Spleen (tissue), 11 donors: ENCODE results near the gene SCD5. TPM values are rescaled to one million over a fixed set of nuclear protein-coding genes. Genes with fewer than 3 reads are reported as not detected.

Source experiments
- DNase-seq: peaks from one replicate; pipeline ENCODE4 v3.0.0-alpha.2; 2020
- H3K27ac ChIP-seq, 8 donors: fragments of 200-600 bp; sonication (generic) in 7 of 8; 1 replicate in 4 of 8; 2 replicates in 4 of 8; pipeline versions ENCODE4 v1.5.0 to v1.8.0; 2016 to 2021; ENCODE audit warnings: inconsistent platforms in 4 of 8, mild to moderate bottlenecking in 4 of 8, moderate library complexity in 1 of 8
- H3K27me3 ChIP-seq, 7 donors: fragments of 200-600 bp; sonication (generic) in 6 of 7; replicated peaks in 1 of 7; 1 replicate in 4 of 7; 2 replicates in 3 of 7; pipeline versions ENCODE4 v1.5.0 to v1.8.0; 2016 to 2021; ENCODE audit warnings: inconsistent platforms in 3 of 7, mild to moderate bottlenecking in 1 of 7
- H3K36me3 ChIP-seq, 6 donors: fragments of 200-600 bp; sonication (generic) in 5 of 6; 1 replicate in 4 of 6; 2 replicates in 2 of 6; pipeline versions ENCODE4 v1.5.0 to v1.8.0; 2016 to 2021; ENCODE audit warnings: inconsistent platforms in 2 of 6
- H3K4me1 ChIP-seq, 6 donors: fragments of 200-600 bp; sonication (generic) in 5 of 6; 1 replicate in 3 of 6; 2 replicates in 3 of 6; pipeline versions ENCODE4 v1.5.0 to v1.8.0; 2016 to 2021; ENCODE audit warnings: inconsistent platforms in 3 of 6
- H3K4me3 ChIP-seq, 8 donors: fragments of 200-600 bp; sonication (generic) in 7 of 8; 1 replicate in 4 of 8; 2 replicates in 4 of 8; pipeline versions ENCODE4 v1.5.0 to v1.8.0; 2016 to 2021; ENCODE audit warnings: inconsistent platforms in 4 of 8, mild to moderate bottlenecking in 4 of 8, moderate library complexity in 2 of 8
- H3K9me3 ChIP-seq, 8 donors: fragments of 200-600 bp; sonication (generic) in 7 of 8; 1 replicate in 4 of 8; 2 replicates in 4 of 8; pipeline versions ENCODE4 v1.5.0 to v1.8.0; 2016 to 2021; ENCODE audit warnings: inconsistent platforms in 4 of 8
- POLR2A ChIP-seq, 3 donors: fragments of 450-650 bp; IDR thresholded peaks; one replicate each; pipeline ENCODE4 v1.5.1; 2017; ENCODE audit warnings: antibody characterized with exemption in 3 of 3, mild to moderate bottlenecking in 1 of 3
- POLR2AphosphoS5 ChIP-seq, 3 donors: sonication (generic); formaldehyde crosslinking; IDR thresholded peaks; one replicate each; pipeline ENCODE4 v1.5.1; 2017; ENCODE audit warnings: antibody characterized with exemption in 3 of 3
- WGBS, 5 donors: extraction: QIAGEN DNeasy Blood & Tissue Kit in 3 of 5; methylation state at CpG; one replicate each; pipeline versions ENCODE4 v1.1.5 to v1.1.7; 2013 to 2018; 5-methylcytosine and 5-hydroxymethylcytosine counted together
- intact Hi-C: fragments of 100-400 bp; cut with DNase I; formaldehyde crosslinking; loops from one replicate; pipeline ENCODE4 v1.15.0; 2023; ENCODE audit warnings: low total_unique reads
- polyA plus RNA-seq, 3 donors: library from polyadenylated mRNA; stranded (reverse); fragments of 200-250 nt; gene quantifications; one replicate each; pipeline ENCODE4 v1.2.1, GENCODE V29; 2013
- total RNA-seq, 7 donors: library from RNA; depleted of rRNA in 3 of 7; stranded (reverse); fragments of >200 nt in 3 of 7; fragmentation: NEBNext Ultra II Directional in 4 of 7; extraction: Animal tissue kit (Norgen Biotek cat#: 25700) in 4 of 7; gene quantifications; one replicate each; pipeline versions ENCODE4 v1.1.0 to v1.2.1, GENCODE V29; 2016 to 2021
- TF ChIP-seq, protein P1 (sequence below), 11 experiments: fragments of 200-600 bp in 7 of 11; fragments of 450-650 bp in 4 of 11; sonication (generic) in 4 of 11; IDR thresholded peaks in 8 of 11; conservative IDR thresholded peaks in 3 of 11; 1 replicate in 7 of 11; 2 replicates in 4 of 11; pipeline versions ENCODE4 v1.4.0 to v1.8.0; 2016 to 2021; ENCODE audit warnings: antibody characterized with exemption in 11 of 11, inconsistent platforms in 4 of 11, mild to moderate bottlenecking in 1 of 11
- donor health status: healthy with polysubstance abuse.
- donor health status: DM: no; HTN: no; CAD: no; lungs with moderate emphysema.
- donor health status: DM: no; HTN: no; CAD: no.
- donor health status: Bipolar disorder and iron deficiency.
- donor health status: healthy.
- donor health status: DM: no; HTN: no; CAD: no.
- donor health status: DM: yes; HTN: yes; CAD: no.

SCD5 gene
- total and polyA plus RNA-seq, 10 donors, result 0.85 to 7.2 (median 3.9) TPM

DNA sequence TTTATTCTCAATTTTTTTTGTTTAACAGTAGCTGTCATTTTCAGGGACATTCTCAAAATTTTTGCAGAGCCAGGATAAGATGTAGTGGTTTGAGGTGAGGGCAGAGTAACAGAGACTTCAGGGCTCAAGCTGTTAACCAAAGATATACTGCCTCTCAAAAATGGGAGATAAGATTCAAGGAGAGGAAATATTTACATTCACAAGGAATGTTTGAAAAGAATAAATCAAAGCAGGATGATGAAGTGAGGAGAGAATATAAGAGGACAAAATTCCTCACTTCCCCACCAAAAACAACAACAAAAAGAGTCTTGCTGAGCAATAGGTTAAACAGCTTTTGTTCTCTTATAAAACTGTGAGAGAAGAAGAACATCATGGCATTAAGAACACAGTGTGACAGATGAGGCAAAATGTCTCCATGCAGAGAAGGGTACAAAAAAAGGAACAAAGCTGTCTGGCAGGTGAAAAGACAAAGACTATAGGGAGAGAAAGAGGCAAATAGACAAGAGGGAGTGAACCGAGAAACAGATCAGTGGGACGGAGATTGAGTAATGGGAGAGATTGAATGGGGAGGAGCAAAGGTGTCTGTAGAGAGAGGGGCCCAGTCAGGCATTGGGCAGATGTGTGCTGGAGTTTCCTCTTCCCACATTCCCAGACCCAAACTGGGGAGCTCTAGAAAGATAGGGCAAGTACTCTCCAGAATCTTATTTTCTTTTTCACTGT lies 130.7 kb downstream of the SCD5 start:
- intact Hi-C loops, result no loop called here
- H3K36me3 ChIP-seq, result no peaks in the 10 kb centered on the region
- TF ChIP-seq POLR2A (IDR thresholded peaks at IDR 0.05) (no peak), POLR2AphosphoS5 (IDR thresholded peaks at IDR 0.05) (no peak)
- TF ChIP-seq, protein P1, sequence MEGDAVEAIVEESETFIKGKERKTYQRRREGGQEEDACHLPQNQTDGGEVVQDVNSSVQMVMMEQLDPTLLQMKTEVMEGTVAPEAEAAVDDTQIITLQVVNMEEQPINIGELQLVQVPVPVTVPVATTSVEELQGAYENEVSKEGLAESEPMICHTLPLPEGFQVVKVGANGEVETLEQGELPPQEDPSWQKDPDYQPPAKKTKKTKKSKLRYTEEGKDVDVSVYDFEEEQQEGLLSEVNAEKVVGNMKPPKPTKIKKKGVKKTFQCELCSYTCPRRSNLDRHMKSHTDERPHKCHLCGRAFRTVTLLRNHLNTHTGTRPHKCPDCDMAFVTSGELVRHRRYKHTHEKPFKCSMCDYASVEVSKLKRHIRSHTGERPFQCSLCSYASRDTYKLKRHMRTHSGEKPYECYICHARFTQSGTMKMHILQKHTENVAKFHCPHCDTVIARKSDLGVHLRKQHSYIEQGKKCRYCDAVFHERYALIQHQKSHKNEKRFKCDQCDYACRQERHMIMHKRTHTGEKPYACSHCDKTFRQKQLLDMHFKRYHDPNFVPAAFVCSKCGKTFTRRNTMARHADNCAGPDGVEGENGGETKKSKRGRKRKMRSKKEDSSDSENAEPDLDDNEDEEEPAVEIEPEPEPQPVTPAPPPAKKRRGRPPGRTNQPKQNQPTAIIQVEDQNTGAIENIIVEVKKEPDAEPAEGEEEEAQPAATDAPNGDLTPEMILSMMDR (IDR thresholded peaks at IDR 0.05 in 8 of 11, conservative IDR thresholded peaks at IDR 0.05 in 3 of 11), result no peak
- H3K27me3 ChIP-seq, result no peaks in the 10 kb centered on the region
- WGBS, 5 donors, result 89 to 93% (median 90%) methylated on average over 2 of the region's 2 CpGs
- peaks cover 0 to 24% (median 10%) of the 10 kb centered on the region in 8 donors for H3K9me3 ChIP-seq
- H3K27ac ChIP-seq, result no peak overlapping the region
- no peak for DNase-seq
- no peaks in the 10 kb centered on the region for H3K4me1 ChIP-seq
- no peak overlapping the region for H3K4me3 ChIP-seq

GRCh38 chr4:82666970-82667665 lies 131.5 kb downstream of the SCD5 start:
- intact Hi-C loops, result no loop called here
- Histone ChIP-seq H3K36me3 (no peaks in the 10 kb centered on the region), H3K4me3 (no peak overlapping the region), H3K4me1 (no peaks in the 10 kb centered on the region), H3K9me3 (peaks cover 0 to 24% (median 10%) of the 10 kb centered on the region in 8 donors), H3K27ac (no peak overlapping the region), H3K27me3 (no peaks in the 10 kb centered on the region)
- no peak for DNase-seq
- TF ChIP-seq, protein P1 (IDR thresholded peaks at IDR 0.05 in 8 of 11, conservative IDR thresholded peaks at IDR 0.05 in 3 of 11), result no peak
- no peak for TF ChIP-seq POLR2AphosphoS5 (IDR thresholded peaks at IDR 0.05)
- WGBS, 5 donors, result 83 to 95% (median 93%) methylated on average over 5 of the region's 5 CpGs

DNA sequence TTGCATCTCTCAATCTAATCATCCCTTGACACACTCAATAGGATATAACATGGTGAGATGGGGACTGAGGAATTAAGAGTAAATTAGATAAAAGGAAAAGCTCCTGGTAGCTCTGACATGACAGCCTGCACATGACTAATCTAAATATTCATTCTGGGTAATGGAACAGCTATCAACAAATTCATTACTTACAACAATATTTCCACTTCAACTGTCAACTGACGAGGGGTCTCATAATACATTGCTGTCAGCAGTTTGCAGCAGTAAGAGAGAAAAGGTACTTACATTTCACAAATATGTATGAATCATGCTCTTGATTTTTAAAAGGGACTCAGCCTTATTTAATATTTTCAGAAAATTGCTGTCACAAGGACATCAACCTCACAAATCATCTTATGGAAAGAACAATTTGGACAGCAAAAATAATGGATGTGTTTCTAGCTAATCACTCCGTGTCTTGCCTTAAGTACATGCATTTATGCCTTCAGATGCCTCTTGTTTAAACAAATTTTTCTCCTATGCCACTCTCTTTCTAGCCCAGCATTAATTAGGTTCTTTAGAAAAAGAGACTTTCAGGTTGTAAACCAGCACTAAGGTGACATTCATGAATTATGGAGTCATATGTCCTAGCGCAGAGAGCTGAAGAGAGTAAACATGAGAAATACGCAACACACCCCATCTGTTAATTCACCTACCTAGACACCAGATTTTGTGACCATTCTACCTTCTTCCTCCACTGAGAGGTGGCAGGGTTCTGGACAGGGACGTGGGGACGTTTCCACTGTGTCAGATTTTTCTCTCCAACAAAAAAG lies 137.2 kb downstream of the SCD5 start:
- H3K36me3 ChIP-seq, result no peaks in the 10 kb centered on the region
- 85 to 96% (median 89%) methylated on average over 6 of the region's 6 CpGs for WGBS, 5 donors
- DNase-seq, result no peak
- peaks cover 0 to 5% (median 0%) of the 10 kb centered on the region in 8 donors for H3K9me3 ChIP-seq
- H3K4me3 ChIP-seq, result no peak overlapping the region
- intact Hi-C loops, result no loop called here
- H3K27ac ChIP-seq, result no peak overlapping the region
- TF ChIP-seq POLR2AphosphoS5 (IDR thresholded peaks at IDR 0.05), result no peak
- TF ChIP-seq, protein P1 (IDR thresholded peaks at IDR 0.05 in 8 of 11, conservative IDR thresholded peaks at IDR 0.05 in 3 of 11), result no peak
- no peak for TF ChIP-seq POLR2A (IDR thresholded peaks at IDR 0.05)
- no peaks in the 10 kb centered on the region for H3K27me3 ChIP-seq
- H3K4me1 ChIP-seq, result no peaks in the 10 kb centered on the region
